ENCODE measurements around the gene SEPTIN2.
"Not testable (repeated sequence)": the region's sequence is repeated elsewhere in the genome, so short reads cannot be mapped to it uniquely, and the experiment has no call there.

The SEPTIN2 gene

GRCh38 chr2:241289053-241289452 lies 26.7 kb upstream of the SEPTIN2 start:
- no peak for DNase-seq (ENCODE audit: insufficient read length, low spot score)
- FAIRE-seq, result no peak
- no peak for TF ChIP-seq CTCF (IDR thresholded peaks at IDR 0.05; ENCODE audit: insufficient read depth, missing control alignments)

GRCh38 chr2:241289597-241289996 lies 26.1 kb upstream of the SEPTIN2 start:
- DNase-seq (ENCODE audit: insufficient read length, low spot score) (no peak), FAIRE-seq (no peak)
- TF ChIP-seq CTCF (IDR thresholded peaks at IDR 0.05; ENCODE audit: insufficient read depth, missing control alignments), result no peak

DNA sequence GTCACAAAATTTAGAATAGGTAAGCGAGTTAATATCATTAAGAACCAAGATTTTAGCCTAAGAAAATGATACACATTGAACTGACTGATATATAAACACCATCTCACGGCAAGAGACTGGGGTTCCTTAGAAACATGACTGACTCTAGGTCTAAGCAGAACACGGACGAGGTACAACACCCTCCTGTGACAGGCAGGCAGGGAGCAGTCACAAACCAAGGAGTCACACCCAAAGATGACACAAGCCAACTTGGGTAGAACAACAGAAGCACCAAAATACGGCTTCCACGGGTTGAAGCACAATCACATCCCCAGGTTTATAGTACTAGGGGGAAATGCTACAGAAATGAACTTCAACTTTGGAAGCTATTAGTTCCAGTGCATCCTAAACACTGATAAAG lies 24.6 kb upstream of the SEPTIN2 start:
- FAIRE-seq, result no peak
- no peak for TF ChIP-seq CTCF (IDR thresholded peaks at IDR 0.05; ENCODE audit: insufficient read depth, missing control alignments)
- no peak for DNase-seq (ENCODE audit: insufficient read length, low spot score)

DNA sequence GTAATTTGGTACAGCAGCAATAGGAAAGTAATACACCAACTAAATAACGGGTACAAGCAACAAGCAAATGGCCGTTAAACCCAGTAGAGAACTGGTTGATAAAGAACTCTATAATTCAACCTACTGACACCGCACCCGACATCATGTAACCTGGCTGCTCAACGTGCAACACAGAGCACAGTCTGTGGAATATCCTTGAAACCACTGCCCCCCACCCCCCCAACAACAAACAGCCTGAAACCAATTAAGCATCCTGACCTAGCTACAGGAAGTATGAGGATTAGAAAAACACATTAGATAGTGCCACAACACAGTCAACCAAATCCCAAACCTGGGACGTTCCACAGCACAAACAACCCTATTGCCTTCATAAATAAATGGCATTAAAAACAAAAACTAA lies 23.7 kb upstream of the SEPTIN2 start:
- FAIRE-seq (no peak), DNase-seq (ENCODE audit: insufficient read length, low spot score) (no peak)
- TF ChIP-seq CTCF (IDR thresholded peaks at IDR 0.05; ENCODE audit: insufficient read depth, missing control alignments), result no peak

GRCh38 chr2:241293378-241293797 lies 22.3 kb upstream of the SEPTIN2 start:
- FAIRE-seq; DNase-seq (ENCODE audit: insufficient read length, low spot score): not testable (repeated sequence)

- DNase-seq (ENCODE audit: insufficient read length, low spot score) (no peak), FAIRE-seq (no peak)
- TF ChIP-seq CTCF (IDR thresholded peaks at IDR 0.05; ENCODE audit: insufficient read depth, missing control alignments), result no peak
Measured at GRCh38 chr2:241295326-241296095, 20.2 kb upstream of the SEPTIN2 start.

- FAIRE-seq (no peak), DNase-seq (ENCODE audit: insufficient read length, low spot score) (no peak)
- TF ChIP-seq CTCF (IDR thresholded peaks at IDR 0.05; ENCODE audit: insufficient read depth, missing control alignments), result no peak
Measured at GRCh38 chr2:241296767-241297166, 19.0 kb upstream of the SEPTIN2 start.
